ENCODE measurements around the gene KMT2C. TPM values are rescaled to one million over a fixed set of nuclear protein-coding genes. Genes with fewer than 3 reads are reported as not detected.

The KMT2C gene
- total and polyA plus RNA-seq, 3 donors from 2014 or later: 32.8 to 167 (median 154) TPM

GRCh38 chr7:152108359-152108758, 327.4 kb downstream of the KMT2C start:
- no peak for DNase-seq

GRCh38 chr7:152107945-152108344, 327.9 kb downstream of the KMT2C start:
- Histone ChIP-seq H3K27ac (no peak overlapping the region), H3K36me3 (ENCODE audit: low read depth, missing control alignments) (no peaks in the 10 kb centered on the region), H3K27me3 (no peaks in the 10 kb centered on the region), H3K4me3 (no peak overlapping the region), H3K9me3 (no peaks in the 10 kb centered on the region), H3K4me1 (no peaks in the 10 kb centered on the region)
- intact Hi-C loops (cut with DNase I; ENCODE audit: low total_unique reads): no loop called here
- TF ChIP-seq CTCF (IDR thresholded peaks at IDR 0.05): no peak
- TF ChIP-seq POLR2A (IDR thresholded peaks at IDR 0.05): no peak
- 89 to 96% methylated on average over 14 to 17 of the region's 17 CpGs for WGBS, 2 donors
- DNase-seq: no peak

More at GRCh38 chr7:152108359-152108758, 327.4 kb downstream of the KMT2C start:
- Histone ChIP-seq H3K9me3 (no peaks in the 10 kb centered on the region), H3K4me3 (no peak overlapping the region), H3K27ac (no peak overlapping the region), H3K4me1 (no peaks in the 10 kb centered on the region), H3K27me3 (no peaks in the 10 kb centered on the region), H3K36me3 (ENCODE audit: low read depth, missing control alignments) (no peaks in the 10 kb centered on the region)
- intact Hi-C loops (cut with DNase I; ENCODE audit: low total_unique reads): no loop called here
- no peak for TF ChIP-seq POLR2A (IDR thresholded peaks at IDR 0.05)
- no peak for TF ChIP-seq CTCF (IDR thresholded peaks at IDR 0.05)
- WGBS, 2 donors: 81 to 84% methylated on average over 7 of the region's 7 CpGs

- Histone ChIP-seq H3K4me1 (no peaks in the 10 kb centered on the region), H3K36me3 (ENCODE audit: low read depth, missing control alignments) (no peaks in the 10 kb centered on the region), H3K9me3 (no peaks in the 10 kb centered on the region), H3K4me3 (no peak overlapping the region), H3K27ac (no peak overlapping the region), H3K27me3 (no peaks in the 10 kb centered on the region)
- intact Hi-C loops (cut with DNase I; ENCODE audit: low total_unique reads): no loop called here
- WGBS, 2 donors: 77 to 87% methylated on average over 4 of the region's 4 CpGs
- DNase-seq: no peak
- TF ChIP-seq CTCF (IDR thresholded peaks at IDR 0.05) (no peak), POLR2A (IDR thresholded peaks at IDR 0.05) (no peak)
These were observed 328.8 kb downstream of the KMT2C start for GRCh38 chr7:152106990-152107389.

- TF ChIP-seq CTCF (IDR thresholded peaks at IDR 0.05) (no peak), POLR2A (IDR thresholded peaks at IDR 0.05) (no peak)
- Histone ChIP-seq H3K27me3 (no peaks in the 10 kb centered on the region), H3K4me3 (no peak overlapping the region), H3K4me1 (no peaks in the 10 kb centered on the region), H3K27ac (no peak overlapping the region), H3K36me3 (ENCODE audit: low read depth, missing control alignments) (no peaks in the 10 kb centered on the region), H3K9me3 (no peaks in the 10 kb centered on the region)
- intact Hi-C loops (cut with DNase I; ENCODE audit: low total_unique reads): no loop called here
- DNase-seq: no peak
- 92 to 94% methylated on average over 11 of the region's 11 CpGs for WGBS, 2 donors
These were observed 330.6 kb downstream of the KMT2C start for GRCh38 chr7:152105205-152105604.

GRCh38 chr7:152103691-152104090, 332.1 kb downstream of the KMT2C start:
- no peak for DNase-seq
- intact Hi-C loops (cut with DNase I; ENCODE audit: low total_unique reads): no loop called here
- Histone ChIP-seq H3K27ac (no peak overlapping the region), H3K4me3 (no peak overlapping the region), H3K36me3 (ENCODE audit: low read depth, missing control alignments) (no peaks in the 10 kb centered on the region), H3K27me3 (no peaks in the 10 kb centered on the region), H3K4me1 (no peaks in the 10 kb centered on the region), H3K9me3 (no peaks in the 10 kb centered on the region)
- TF ChIP-seq CTCF (IDR thresholded peaks at IDR 0.05) (no peak), POLR2A (IDR thresholded peaks at IDR 0.05) (no peak)
- 75 to 80% methylated on average over 5 of the region's 5 CpGs for WGBS, 2 donors
